Panc1 (cell line): ENCODE data around the gene HOXB2. TPM values are rescaled to one million over a fixed set of nuclear protein-coding genes. Genes with fewer than 3 reads are reported as not detected.

Experiments used
- ATAC-seq: fragments of 200-7000 bp; cut with Tn5 transposase; 2 replicates; pipeline ENCODE4 v1.9.1; 2020; ENCODE audit warnings: mild to moderate bottlenecking, moderate library complexity
- BruUV-seq: library from RNA; stranded (reverse); fragments of 400-500 nt; replicated peaks from 2 replicates; lab custom pipeline; 2021; lab: Mats Ljungman, UMichigan
- CTCF ChIA-PET: fragments of 300-600 bp; sonication (Branson Sonifier 250); formaldehyde crosslinking; loops from one replicate; lab custom pipeline; 2022; ENCODE audit warnings: antibody characterized with exemption; lab: Charles Lee
- POLR2A ChIA-PET: fragments of 300-600 bp; sonication (Branson Sonifier 250); formaldehyde crosslinking; loops from one replicate; lab custom pipeline; 2022; ENCODE audit warnings: antibody characterized with exemption; lab: Charles Lee
- DNase-seq: peaks from one replicate; pipeline ENCODE4 v3.0.0-alpha.2; 2010; ENCODE audit warnings: low read depth, low spot score
- H3K27ac ChIP-seq: 2 replicates; pipeline ENCODE4 v1.5.1; 2011; ENCODE audit warnings: mild to moderate bottlenecking, low read length, inconsistent platforms
- H3K27me3 ChIP-seq: fragments of 200-500 bp; sonication (Bioruptor generic); 2 replicates; pipeline ENCODE4 v1.6.0; 2014; ENCODE audit warnings: low read length, inconsistent platforms; ENCODE audit not compliant: control insufficient read depth, insufficient read depth
- H3K36me3 ChIP-seq: fragments of 200-500 bp; sonication (Bioruptor generic); 2 replicates; pipeline ENCODE4 v1.5.1; 2014; ENCODE audit warnings: inconsistent platforms, mild to moderate bottlenecking, low read length, moderate library complexity; ENCODE audit not compliant: control insufficient read depth, insufficient read depth
- H3K4me1 ChIP-seq: 2 replicates; pipeline ENCODE4 v1.5.1; 2011; ENCODE audit warnings: inconsistent platforms, mild to moderate bottlenecking, low read length, moderate library complexity; ENCODE audit not compliant: control insufficient read depth, insufficient read depth
- H3K4me3 ChIP-seq, 2 experiments: 2 replicates each; pipeline ENCODE4 v1.5.1; 2011 to 2012; ENCODE audit warnings: low read depth in 2 of 2, low read length in 2 of 2, mild to moderate bottlenecking in 2 of 2, inconsistent platforms in 1 of 2, moderate library complexity in 1 of 2
- H3K9me3 ChIP-seq: fragments of 200-500 bp; sonication (Bioruptor generic); 2 replicates; pipeline ENCODE4 v1.5.1; 2014; ENCODE audit warnings: low read depth, mild to moderate bottlenecking, inconsistent platforms, low read length, moderate library complexity; ENCODE audit not compliant: control insufficient read depth, insufficient read depth
- CTCF ChIP-seq: fragments of 450-650 bp; IDR thresholded peaks from 2 replicates; pipeline ENCODE4 v1.5.1; 2017; ENCODE audit warnings: mild to moderate bottlenecking
- POLR2AphosphoS5 ChIP-seq: IDR thresholded peaks from 2 replicates; pipeline ENCODE4 v1.6.1; 2012; ENCODE audit warnings: mild to moderate bottlenecking, low read depth, low read length, moderate library complexity
- REST ChIP-seq, 2 experiments: IDR thresholded peaks; 2 replicates each; pipeline ENCODE4 v1.6.1; 2011 to 2012; ENCODE audit warnings: low read depth in 2 of 2, control low read depth in 1 of 2, low read length in 1 of 2, mild to moderate bottlenecking in 1 of 2, moderate library complexity in 1 of 2; ENCODE audit not compliant: insufficient read depth in 1 of 2
- SIN3A ChIP-seq: IDR thresholded peaks from 2 replicates; pipeline ENCODE4 v1.6.1; 2012; ENCODE audit warnings: low read depth, mild to moderate bottlenecking, low read length, moderate library complexity, borderline replicate concordance; ENCODE audit not compliant: insufficient read depth
- TCF7L2 ChIP-seq: IDR thresholded peaks from 2 replicates; pipeline ENCODE4 v1.6.1; 2011; ENCODE audit warnings: mild to moderate bottlenecking, low read depth, low read length, inconsistent platforms
- in situ Hi-C: cut with HindIII; loops from 2 replicates; pipeline ENCODE4 v1.10.0; 2016; ENCODE audit warnings: low sequenced_read_pairs, low pct_unique_long_range_greater_than_20kb
- intact Hi-C: fragments of 100-400 bp; cut with micrococcal nuclease; formaldehyde crosslinking; loops from one replicate; pipeline ENCODE4 v1.10.0; 2022; ENCODE audit not compliant: unreplicated experiment
- total RNA-seq: library from RNA; stranded (reverse); gene quantifications from one replicate; pipeline ENCODE4 v1.2.1, GENCODE V29; 2021; ENCODE audit not compliant: unreplicated experiment

The HOXB2 gene
- total RNA-seq, 1 experiment from 2014 or later, result 70.1 TPM

GRCh38 chr17:48530887-48531272 lies 14.0 kb downstream of the HOXB2 start, which contains the start of gene HOXB1:
TSS of gene HOXB1 (minus strand) at chr17:48531011. CDS start at chr17:48530904, 107 bp downstream.
- H3K27me3 ChIP-seq, result no peaks in the 10 kb centered on the region
- no peak for ATAC-seq
- no peak for TF ChIP-seq REST (IDR thresholded peaks at IDR 0.05; ENCODE audit: insufficient read depth in 1 of 2, low read depth in 2 of 2, low read length in 1 of 2)
- TF ChIP-seq TCF7L2, result no peak
- H3K4me3 ChIP-seq, result no peak within 1 kb of the TSS
- no peaks in the 10 kb centered on the region for H3K4me1 ChIP-seq
- no TSS peak for BruUV-seq
- H3K36me3 ChIP-seq, result no peaks in the 10 kb centered on the region
- in situ Hi-C loops, result no loop called here
- H3K9me3 ChIP-seq, result no peaks in the 10 kb centered on the region
- intact Hi-C loops, result no loop called here
- ChIA-PET POLR2A (no interaction called here), CTCF (no interaction called here)
- H3K27ac ChIP-seq, result no peak within 1 kb of the TSS
- no peak for DNase-seq

- H3K4me1 ChIP-seq, result no peaks in the 10 kb centered on the region
Observed at GRCh38 chr17:48530208-48530886, 14.6 kb downstream of the HOXB2 start.

More at GRCh38 chr17:48530208-48530886, 14.6 kb downstream of the HOXB2 start:
- ChIA-PET CTCF (no interaction called here), POLR2A (no interaction called here)
- in situ Hi-C loops, result no loop called here
- Histone ChIP-seq H3K4me3 (no peak overlapping the region), H3K9me3 (no peaks in the 10 kb centered on the region), H3K36me3 (no peaks in the 10 kb centered on the region), H3K27me3 (no peaks in the 10 kb centered on the region), H3K27ac (no peak overlapping the region)
- intact Hi-C loops, result no loop called here
- TF ChIP-seq SIN3A, result no peak
- TF ChIP-seq POLR2AphosphoS5, result no peak
- no peak for TF ChIP-seq REST (IDR thresholded peaks at IDR 0.05; ENCODE audit: insufficient read depth in 1 of 2, low read depth in 2 of 2, low read length in 1 of 2)
- TF ChIP-seq TCF7L2, result no peak
- no peak for TF ChIP-seq CTCF
- DNase-seq (no peak), ATAC-seq (no peak)
- BruUV-seq, result no TSS peak
